Astrocyte (in vitro differentiated cells and primary cell): ENCODE results near the gene ABHD5.

Experiments used
- CTCF ChIP-seq: IDR thresholded peaks from 2 replicates; pipeline ENCODE4 v1.5.1; 2011; ENCODE audit warnings: low read depth, mild to moderate bottlenecking, inconsistent platforms, low read length, moderate library complexity; ENCODE audit not compliant: insufficient read depth
- EZH2 ChIP-seq: IDR thresholded peaks from 2 replicates; pipeline ENCODE4 v1.6.1; 2012; ENCODE audit warnings: mild to moderate bottlenecking, low read length, inconsistent platforms; ENCODE audit not compliant: insufficient read depth

- no peak for TF ChIP-seq CTCF
- no peak for TF ChIP-seq EZH2
Measured at GRCh38 chr3:43674345-43675085, 16.2 kb upstream of the ABHD5 start.
